Natural killer cell treated with Interleukin-12 subunit alpha and Interleukin-12 subunit beta and Interleukin-15 and Interleukin-18, amount 100 ng/mL, for 72 hours (primary cell): ENCODE measurements around the gene ATG4B. TPM values are rescaled to one million over a fixed set of nuclear protein-coding genes. Genes with fewer than 3 reads are reported as not detected.

Experiments used
- ATAC-seq, 2 donors: fragments of 150-1000 bp; cut with Tn5 transposase in 1 of 2; sonication (Bioruptor Pico), chemical (Tn5 transposase) in 1 of 2; 2 replicates each; pipeline ENCODE4 v1.10.0; 2021
- DNase-seq: peaks from one replicate; pipeline ENCODE4 v3.0.0; 2022; ENCODE audit warnings: low spot score
- H3K27ac Mint-ChIP-seq, 2 donors: 1 replicate in 1 of 2; 2 replicates in 1 of 2; pipeline ENCODE4 v1.8.0; 2022; ENCODE audit warnings: mixed read lengths in 2 of 2, mild to moderate bottlenecking in 1 of 2, moderate library complexity in 1 of 2
- H3K27me3 Mint-ChIP-seq, 2 donors: 1 replicate in 1 of 2; 2 replicates in 1 of 2; pipeline ENCODE4 v1.8.0; 2022; ENCODE audit warnings: mixed read lengths in 2 of 2
- H3K36me3 Mint-ChIP-seq: one replicate; pipeline ENCODE4 v1.8.0; 2022; ENCODE audit warnings: mixed read lengths
- H3K4me1 Mint-ChIP-seq, 2 donors: 1 replicate in 1 of 2; 2 replicates in 1 of 2; pipeline ENCODE4 v1.8.0; 2022; ENCODE audit warnings: low read depth in 2 of 2, mixed read lengths in 2 of 2, mild to moderate bottlenecking in 1 of 2
- H3K4me3 Mint-ChIP-seq: one replicate; pipeline ENCODE4 v1.8.0; 2022; ENCODE audit warnings: mixed read lengths
- H3K9me3 Mint-ChIP-seq: 2 replicates; pipeline ENCODE4 v1.8.0; 2022; ENCODE audit warnings: mixed read lengths
- total RNA-seq, 2 donors: library from RNA; stranded (reverse); gene quantifications; one replicate each; pipeline ENCODE4 v1.2.3, GENCODE V29; 2022

ATG4B gene
- total RNA-seq, 2 donors from 2014 or later = 96.2 to 127 TPM

DNA sequence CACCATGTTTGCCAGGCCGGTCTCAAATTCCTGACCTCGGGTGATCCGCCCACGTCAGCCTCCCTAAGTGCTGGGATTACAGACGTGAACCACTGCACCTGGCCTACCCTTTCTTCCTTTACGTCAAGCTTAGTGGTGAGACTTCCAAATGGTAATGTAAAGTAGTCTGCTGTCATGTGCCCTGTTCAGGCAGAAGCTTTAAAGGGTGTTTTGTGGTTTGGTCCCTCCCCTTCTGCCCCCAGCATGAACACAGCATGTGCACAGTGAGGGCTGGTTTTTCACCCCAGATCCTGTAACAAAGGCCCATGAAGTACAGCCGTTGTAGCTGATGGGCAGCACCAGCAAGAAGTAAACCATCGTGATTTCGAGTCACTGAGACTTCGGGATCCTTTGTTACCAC, 51.8 kb downstream of the ATG4B start:
- Mint-ChIP-seq H3K9me3 (no peaks in the 10 kb centered on the region), H3K4me1 (peaks cover 8 to 10% of the 10 kb centered on the region in 2 donors), H3K27me3 (no peaks in the 10 kb centered on the region), H3K36me3 (peaks cover 4% of the 10 kb centered on the region), H3K27ac (no peak overlapping the region), H3K4me3 (peak overlapping the region; percentile 58)
- DNase-seq (no peak), ATAC-seq (no peak)

DNA sequence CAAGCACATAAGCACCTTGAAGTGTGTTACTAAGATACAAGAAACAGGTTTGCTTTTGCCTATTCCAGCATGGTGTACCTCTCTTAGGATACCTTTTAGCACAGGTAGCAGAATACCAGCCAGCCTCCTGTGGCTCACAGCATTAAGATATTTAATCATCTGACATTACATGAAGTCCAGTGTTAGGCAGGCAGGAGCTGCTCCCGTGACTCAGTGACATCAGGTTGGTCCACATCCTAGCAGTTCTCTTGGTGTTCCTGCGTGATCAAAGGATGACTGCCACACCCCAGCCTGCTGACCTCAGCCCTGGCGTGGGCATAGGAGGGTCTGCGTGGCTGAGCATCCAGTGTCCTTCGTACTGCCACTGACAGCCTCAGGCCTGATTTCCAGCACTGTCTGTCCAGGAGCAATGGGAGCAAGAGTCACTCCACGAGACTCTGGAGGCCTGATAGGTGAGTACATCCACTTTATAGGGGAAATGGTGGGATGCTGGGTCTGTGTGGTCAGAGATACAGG, 52.8 kb downstream of the ATG4B start:
- no peak for ATAC-seq
- Mint-ChIP-seq H3K36me3 (no peaks in the 10 kb centered on the region), H3K4me1 (peaks cover 7 to 8% of the 10 kb centered on the region in 2 donors), H3K27ac (no peak overlapping the region), H3K4me3 (no peak overlapping the region), H3K27me3 (no peaks in the 10 kb centered on the region), H3K9me3 (no peaks in the 10 kb centered on the region)
- no peak for DNase-seq

DNA sequence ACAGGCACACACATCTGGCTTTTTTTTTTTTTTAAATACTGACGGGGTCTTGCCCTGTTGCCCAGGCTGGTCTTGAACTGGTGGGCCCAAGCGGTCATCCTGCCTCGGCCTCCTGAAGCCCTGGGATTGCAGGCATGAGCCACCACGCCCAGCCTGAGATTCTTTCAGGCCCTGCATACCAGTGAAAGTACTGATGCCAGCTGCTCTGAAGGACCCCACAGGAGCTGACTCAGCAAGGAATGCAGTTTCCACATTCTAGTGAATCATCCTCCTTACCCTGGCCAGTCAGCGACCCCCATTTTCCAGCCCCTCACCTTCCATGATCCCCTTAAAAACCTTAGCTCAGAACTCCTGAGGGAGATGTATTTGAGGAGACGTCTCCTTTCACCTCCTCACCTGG, 55.0 kb downstream of the ATG4B start:
- no peak for ATAC-seq
- H3K9me3 Mint-ChIP-seq = no peaks in the 10 kb centered on the region
- H3K4me1 Mint-ChIP-seq = peaks cover 0 to 10% of the 10 kb centered on the region in 2 donors
- no peak overlapping the region for H3K27ac Mint-ChIP-seq
- H3K36me3 Mint-ChIP-seq = no peaks in the 10 kb centered on the region
- no peak overlapping the region for H3K4me3 Mint-ChIP-seq
- no peak for DNase-seq
- no peaks in the 10 kb centered on the region for H3K27me3 Mint-ChIP-seq

DNA sequence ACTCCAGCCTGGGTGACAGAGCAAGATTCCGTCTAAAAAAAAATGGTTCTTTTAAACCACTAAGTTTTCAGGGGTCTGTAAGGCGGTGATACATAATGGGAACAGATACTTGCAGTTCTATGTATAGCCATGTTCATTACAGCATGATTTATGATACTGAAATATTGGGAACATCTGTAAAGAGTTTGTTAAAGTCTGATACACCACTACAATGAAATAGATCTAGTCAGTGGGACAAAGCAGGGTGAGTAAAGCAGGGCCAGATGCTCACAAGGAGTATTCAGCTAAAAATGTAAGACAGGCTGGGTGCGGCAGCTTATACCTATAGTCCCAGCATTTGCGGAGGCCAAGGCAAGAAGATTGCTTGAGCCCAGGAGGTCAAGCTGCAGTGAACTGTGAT, 58.2 kb downstream of the ATG4B start:
- no peak overlapping the region for H3K27ac Mint-ChIP-seq
- ATAC-seq = no peak
- H3K4me3 Mint-ChIP-seq = no peak overlapping the region
- no peaks in the 10 kb centered on the region for H3K36me3 Mint-ChIP-seq
- no peaks in the 10 kb centered on the region for H3K9me3 Mint-ChIP-seq
- no peaks in the 10 kb centered on the region for H3K27me3 Mint-ChIP-seq
- peaks cover 0 to 6% of the 10 kb centered on the region in 2 donors for H3K4me1 Mint-ChIP-seq
- no peak for DNase-seq

DNA sequence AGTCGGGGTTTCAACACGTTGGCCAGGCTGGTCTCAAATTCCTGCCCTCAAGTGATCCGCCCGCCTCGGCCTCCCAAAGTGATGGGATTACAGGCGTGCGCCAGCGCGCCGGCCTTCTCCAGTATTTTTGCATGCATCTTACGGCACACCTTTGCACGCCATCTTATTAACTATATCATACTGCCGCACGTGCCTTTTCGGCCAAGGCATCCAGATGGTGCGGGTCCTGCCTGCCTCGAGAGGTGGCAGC, 63.6 kb downstream of the ATG4B start:
- ATAC-seq (no peak), DNase-seq (no peak)
- Mint-ChIP-seq H3K27me3 (no peaks in the 10 kb centered on the region), H3K9me3 (no peaks in the 10 kb centered on the region), H3K36me3 (peaks cover 6% of the 10 kb centered on the region), H3K27ac (peak overlapping the region; percentile 74 to 84), H3K4me1 (peaks cover 8 to 11% of the 10 kb centered on the region in 2 donors), H3K4me3 (peak overlapping the region; percentile 87)

DNA sequence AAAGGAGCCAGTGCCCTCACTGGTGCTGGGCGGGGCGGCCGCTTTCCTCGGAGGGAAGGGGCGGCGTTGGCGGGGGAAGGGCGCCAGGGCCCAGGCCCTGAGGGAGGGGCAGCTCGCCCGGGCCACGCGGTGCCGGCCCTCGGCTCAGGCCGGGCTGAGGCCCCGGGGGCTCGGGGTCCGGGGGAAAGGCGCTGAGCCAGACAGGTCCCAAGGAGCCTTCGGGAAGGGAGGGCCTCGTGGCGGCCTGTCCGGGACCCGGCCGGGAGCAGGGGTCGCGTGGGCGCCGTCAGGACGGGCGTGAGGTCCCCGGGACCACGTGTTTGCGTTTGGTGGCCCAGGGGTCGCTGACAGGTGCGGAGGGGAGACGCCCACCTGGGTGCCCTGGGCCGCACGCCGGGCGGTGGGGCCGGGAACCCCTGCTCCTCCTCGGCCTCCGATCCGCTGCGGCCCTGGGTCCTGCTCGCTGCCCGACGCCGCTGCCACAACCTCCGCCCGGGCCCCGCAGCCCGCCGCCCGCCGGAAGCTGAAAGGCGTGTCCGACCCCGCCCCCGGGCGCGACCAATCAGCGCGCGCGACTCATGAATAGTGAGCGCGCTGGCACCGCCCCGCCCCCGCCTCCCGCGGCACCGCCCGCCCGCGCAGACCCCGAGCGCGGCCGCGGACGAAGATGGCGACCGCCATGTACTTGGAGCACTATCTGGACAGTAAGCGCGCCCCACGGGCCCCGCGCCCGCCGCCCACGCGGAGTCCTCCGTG, 64.1 kb downstream of the ATG4B start, which contains the start of gene ING5:
ING5 (plus strand) TSS at position 641 of the 756 bp plus-strand sequence; CDS start at position 668, 27 bp downstream.
- H3K36me3 Mint-ChIP-seq = peaks cover 11% of the 10 kb centered on the region
- no peaks in the 10 kb centered on the region for H3K27me3 Mint-ChIP-seq
- DNase-seq (peak; percentile 97), ATAC-seq (peak; percentile 87 to 89)
- H3K4me3 Mint-ChIP-seq = peak within 1 kb of the TSS; percentile 87
- peaks cover 8 to 11% of the 10 kb centered on the region in 2 donors for H3K4me1 Mint-ChIP-seq
- H3K27ac Mint-ChIP-seq = peak within 1 kb of the TSS; percentile 74 to 84
- H3K9me3 Mint-ChIP-seq = no peaks in the 10 kb centered on the region

DNA sequence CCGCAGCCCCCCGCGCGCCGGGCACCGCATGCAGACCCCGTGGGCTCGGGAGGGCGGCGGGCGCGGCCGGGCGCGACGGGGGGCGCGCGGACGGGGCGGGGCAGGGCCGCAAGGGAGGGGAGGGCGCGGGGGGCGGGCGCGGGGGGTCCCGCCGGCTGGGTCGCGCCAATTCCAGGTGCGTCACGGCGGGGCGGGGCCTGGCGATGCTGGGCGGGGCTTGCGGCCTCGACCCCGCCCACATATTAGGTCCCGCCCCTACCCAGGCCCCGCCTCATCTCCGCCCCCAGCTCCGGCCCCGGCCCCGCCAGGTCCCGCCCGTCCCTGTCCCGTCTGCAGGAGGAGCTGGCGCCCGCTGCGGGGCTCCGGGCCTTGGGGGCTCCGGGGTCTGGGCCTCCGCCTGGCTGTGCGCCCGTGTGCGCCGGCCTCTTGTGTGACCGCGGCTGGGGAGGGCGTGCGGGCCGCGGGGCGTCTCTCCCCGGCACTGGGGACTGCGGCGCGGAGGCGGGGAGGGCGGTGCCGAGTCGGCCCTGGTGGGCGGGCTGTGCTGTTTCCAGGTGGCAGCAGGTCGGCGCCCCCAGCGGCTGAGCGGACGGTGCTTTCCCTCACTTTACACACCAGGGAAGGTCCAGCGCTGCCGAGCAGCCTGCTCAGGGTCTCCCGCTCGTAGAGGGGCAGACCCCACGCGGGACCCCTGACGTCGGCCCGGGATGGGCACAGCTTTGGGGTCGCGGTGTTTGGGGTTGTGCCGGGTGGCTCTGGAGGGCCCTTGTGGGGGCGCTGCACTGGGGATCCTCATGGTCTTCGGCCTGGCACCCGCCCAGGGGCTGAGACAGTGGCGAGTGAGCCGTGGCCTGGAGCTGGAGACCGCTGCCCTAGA, 64.9 kb downstream of the ATG4B start:
- H3K4me3 Mint-ChIP-seq = peak overlapping the region; percentile 80
- no peaks in the 10 kb centered on the region for H3K27me3 Mint-ChIP-seq
- peaks cover 8 to 11% of the 10 kb centered on the region in 2 donors for H3K4me1 Mint-ChIP-seq
- peak; percentile 89 to 93 for ATAC-seq
- peaks cover 15% of the 10 kb centered on the region for H3K36me3 Mint-ChIP-seq
- DNase-seq = peak; percentile 88
- no peaks in the 10 kb centered on the region for H3K9me3 Mint-ChIP-seq
- H3K27ac Mint-ChIP-seq = peak overlapping the region in 1 of 2 donors; percentile 13

DNA sequence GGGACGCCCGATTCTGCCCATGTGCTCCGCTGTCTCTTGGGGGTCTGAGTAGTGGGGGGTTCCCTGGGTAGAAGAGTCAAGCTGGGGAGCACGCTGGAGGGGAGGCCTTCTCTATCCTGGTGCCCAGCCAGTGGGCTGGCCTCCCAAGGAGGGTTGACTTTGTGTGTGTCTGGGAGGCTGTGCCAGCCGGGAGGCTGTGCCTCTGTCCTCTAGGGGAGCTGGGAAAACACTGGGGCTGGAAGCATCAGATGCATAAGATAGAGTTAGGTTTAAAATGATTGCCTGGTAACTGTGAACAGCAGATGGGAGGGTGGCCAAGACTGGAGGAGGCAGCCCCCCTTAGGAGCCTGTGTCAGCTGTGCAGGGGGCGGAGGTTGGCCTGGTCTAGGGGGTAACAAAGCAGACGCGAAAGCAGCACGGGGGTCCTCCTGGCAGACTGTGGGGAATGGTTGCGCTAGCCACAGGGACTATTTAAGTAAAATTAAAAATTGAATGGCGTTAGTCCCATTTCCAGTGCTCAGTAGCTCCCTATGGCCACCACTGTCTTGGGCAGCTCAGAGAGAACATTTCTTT, 65.6 kb downstream of the ATG4B start:
- Mint-ChIP-seq H3K4me1 (peaks cover 8 to 11% of the 10 kb centered on the region in 2 donors), H3K36me3 (peaks cover 15% of the 10 kb centered on the region), H3K27me3 (no peaks in the 10 kb centered on the region), H3K4me3 (peak overlapping the region; percentile 80), H3K27ac (peak overlapping the region in 1 of 2 donors; percentile 13), H3K9me3 (no peaks in the 10 kb centered on the region)
- ATAC-seq (no peak), DNase-seq (no peak)

DNA sequence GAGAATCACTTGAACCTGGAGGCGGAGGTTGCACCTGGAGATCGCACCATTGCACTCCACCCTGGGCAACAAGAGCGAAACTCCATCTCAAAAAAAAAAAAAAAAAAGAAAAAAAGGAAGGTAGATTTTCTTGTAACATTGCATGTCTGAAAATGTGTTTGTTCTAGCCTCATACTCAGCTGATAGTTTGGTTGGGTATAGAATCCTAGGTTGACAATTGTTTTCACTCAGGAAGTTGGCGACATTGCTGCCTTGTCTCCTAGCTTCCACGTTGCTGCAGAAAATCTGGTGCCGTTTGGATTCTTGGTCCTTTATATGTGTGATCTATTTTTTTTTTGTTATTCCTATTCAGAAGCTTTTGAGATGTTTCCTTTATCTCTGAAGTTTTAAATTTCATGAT, 69.0 kb downstream of the ATG4B start:
- H3K9me3 Mint-ChIP-seq = no peaks in the 10 kb centered on the region
- H3K27ac Mint-ChIP-seq = no peak overlapping the region
- peaks cover 8 to 18% of the 10 kb centered on the region in 2 donors for H3K4me1 Mint-ChIP-seq
- no peak overlapping the region for H3K4me3 Mint-ChIP-seq
- H3K27me3 Mint-ChIP-seq = no peaks in the 10 kb centered on the region
- ATAC-seq (no peak), DNase-seq (no peak)
- peaks cover 30% of the 10 kb centered on the region for H3K36me3 Mint-ChIP-seq

DNA sequence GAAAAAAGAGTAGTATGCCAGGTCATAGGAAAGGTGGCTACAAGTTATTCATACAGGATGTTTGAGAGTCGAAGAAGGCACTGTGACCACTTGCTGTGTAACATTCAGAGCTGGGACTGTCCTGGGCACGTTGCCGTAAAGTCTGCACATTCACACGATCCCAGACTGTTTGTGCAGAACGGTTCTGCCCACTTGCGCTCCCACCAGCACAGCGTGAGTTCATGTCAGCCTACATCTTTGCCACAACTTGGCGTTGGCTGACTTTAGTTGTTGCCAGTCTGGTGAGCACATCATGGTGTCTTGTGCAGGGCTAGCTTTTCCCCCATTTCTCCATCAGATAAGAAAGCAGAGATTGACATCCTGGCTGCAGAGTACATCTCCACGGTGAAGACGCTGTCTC, 71.4 kb downstream of the ATG4B start:
- Mint-ChIP-seq H3K36me3 (peaks cover 32% of the 10 kb centered on the region), H3K27ac (no peak overlapping the region), H3K9me3 (no peaks in the 10 kb centered on the region)

DNA sequence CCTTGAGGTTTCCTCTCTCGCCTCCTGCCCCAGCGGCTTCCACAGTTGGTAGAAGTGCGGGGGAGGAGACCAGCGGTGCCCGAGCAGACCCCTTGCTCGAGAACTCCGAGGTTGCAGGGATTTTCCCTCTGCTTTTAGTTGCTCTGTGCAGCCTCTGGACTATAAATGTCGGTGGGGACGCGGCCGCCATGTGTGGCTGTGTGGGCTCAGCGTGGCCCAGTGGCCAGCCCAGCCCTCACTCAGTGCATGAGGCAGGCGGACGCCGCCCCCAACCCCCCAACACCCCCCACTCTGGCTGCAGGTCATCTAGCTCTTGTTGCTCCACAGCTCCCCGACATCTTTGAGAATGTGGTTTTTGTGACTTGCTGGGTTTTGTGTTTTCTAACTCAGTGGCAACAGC, 81.6 kb downstream of the ATG4B start:
- ATAC-seq (no peak), DNase-seq (no peak)
- H3K4me3 Mint-ChIP-seq = no peak overlapping the region
- H3K4me1 Mint-ChIP-seq = peaks cover 0 to 2% of the 10 kb centered on the region in 2 donors
- no peaks in the 10 kb centered on the region for H3K9me3 Mint-ChIP-seq
- no peaks in the 10 kb centered on the region for H3K27me3 Mint-ChIP-seq
- H3K36me3 Mint-ChIP-seq = peaks cover 18% of the 10 kb centered on the region
- H3K27ac Mint-ChIP-seq = no peak overlapping the region

More for the DNA sequence above, 71.4 kb downstream of the ATG4B start:
- DNase-seq (no peak), ATAC-seq (no peak)
- H3K4me1 Mint-ChIP-seq = peaks cover 2 to 7% of the 10 kb centered on the region in 2 donors
- H3K27me3 Mint-ChIP-seq = no peaks in the 10 kb centered on the region
- no peak overlapping the region for H3K4me3 Mint-ChIP-seq

DNA sequence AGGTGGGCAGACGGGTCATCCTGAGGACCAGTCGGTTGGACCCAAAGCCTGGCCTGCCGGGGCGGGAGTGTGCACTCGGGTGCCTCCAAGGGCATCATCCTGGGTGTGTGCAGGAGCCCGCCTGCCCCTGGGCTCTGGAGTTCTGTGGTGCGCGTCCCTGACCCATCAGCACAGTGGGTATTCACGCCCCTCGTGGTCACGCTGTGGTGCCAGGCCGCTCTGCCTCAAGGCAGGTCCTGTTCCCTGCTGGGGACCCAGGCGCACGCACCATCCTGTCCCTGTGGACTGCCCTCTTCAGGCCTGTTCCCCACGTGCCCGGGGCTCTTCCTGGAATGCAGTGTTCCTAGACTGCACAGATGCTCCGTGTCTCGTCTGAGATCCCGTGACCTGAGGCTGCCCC, 82.6 kb downstream of the ATG4B start:
- Mint-ChIP-seq H3K4me3 (no peak overlapping the region), H3K27ac (no peak overlapping the region), H3K9me3 (no peaks in the 10 kb centered on the region), H3K27me3 (no peaks in the 10 kb centered on the region), H3K4me1 (peaks cover 0 to 2% of the 10 kb centered on the region in 2 donors), H3K36me3 (peaks cover 12% of the 10 kb centered on the region)
- no peak for DNase-seq
- ATAC-seq = no peak

DNA sequence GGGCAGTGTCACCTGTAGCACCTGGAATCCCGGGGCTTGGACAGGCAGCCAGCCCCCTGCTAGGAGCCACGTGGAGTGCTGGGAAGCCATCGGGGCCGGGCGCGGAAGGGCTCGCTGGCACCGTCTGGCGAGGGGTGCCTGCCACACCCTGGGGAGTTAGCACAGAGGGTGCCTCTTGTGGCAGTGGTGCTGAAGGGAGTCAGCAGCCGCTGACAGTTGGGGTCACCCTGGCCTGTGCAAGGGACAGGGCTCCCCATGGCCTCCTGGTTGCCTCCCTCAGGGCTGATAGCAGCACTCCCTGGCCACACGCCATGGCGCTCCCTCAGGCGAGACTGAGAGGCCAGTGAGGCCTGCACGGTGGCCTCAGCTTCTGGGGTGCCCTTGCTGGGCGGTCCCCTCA, 83.1 kb downstream of the ATG4B start:
- Mint-ChIP-seq H3K27me3 (no peaks in the 10 kb centered on the region), H3K4me3 (no peak overlapping the region), H3K9me3 (no peaks in the 10 kb centered on the region), H3K27ac (no peak overlapping the region), H3K4me1 (peaks cover 0 to 3% of the 10 kb centered on the region in 2 donors), H3K36me3 (peaks cover 12% of the 10 kb centered on the region)
- peak in 1 of 2 donors; percentile 15 for ATAC-seq
- no peak for DNase-seq

DNA sequence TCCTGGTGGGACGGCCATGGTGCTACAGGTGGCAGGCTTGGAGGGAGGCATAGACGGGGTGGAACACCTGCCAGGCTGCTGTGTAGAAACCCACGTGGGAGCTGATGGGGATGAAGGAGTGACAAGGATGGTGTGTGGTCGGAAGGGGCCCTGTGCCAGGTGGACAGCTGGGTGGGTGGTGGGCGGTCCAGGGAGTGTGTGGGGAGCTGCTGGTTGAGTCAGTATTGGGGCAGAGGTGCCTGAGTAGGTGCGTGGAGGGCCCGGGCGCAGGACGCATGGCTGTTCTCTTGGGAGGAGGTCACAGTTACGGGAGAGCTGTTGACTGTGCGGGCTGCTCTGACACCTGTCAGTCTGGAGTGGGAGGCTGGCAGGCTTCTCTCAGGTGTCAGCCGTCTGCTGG, 84.4 kb downstream of the ATG4B start:
- no peak overlapping the region for H3K4me3 Mint-ChIP-seq
- peaks cover under 1% of the 10 kb centered on the region for H3K36me3 Mint-ChIP-seq
- peaks cover 0 to 5% of the 10 kb centered on the region in 2 donors for H3K4me1 Mint-ChIP-seq
- no peaks in the 10 kb centered on the region for H3K9me3 Mint-ChIP-seq
- no peaks in the 10 kb centered on the region for H3K27me3 Mint-ChIP-seq
- ATAC-seq (no peak), DNase-seq (no peak)
- H3K27ac Mint-ChIP-seq = no peak overlapping the region
